Memory B cell (primary cell): Measurements from ENCODE around the gene SFSWAP.
"Not testable (repeated sequence)": the region's sequence is repeated elsewhere in the genome, so short reads cannot be mapped to it uniquely, and the experiment has no call there.

ENCODE experiments used
- ATAC-seq: fragments of 150-1000 bp; cut with Tn5 transposase; 2 replicates; pipeline ENCODE4 v1.10.0; 2021; ENCODE audit warnings: low read depth, mild to moderate bottlenecking, moderate library complexity
- DNase-seq, 2 donors: peaks; one replicate each; pipeline ENCODE4 v3.0.0; 2022; ENCODE audit warnings: low spot score in 2 of 2
- H3K27ac Mint-ChIP-seq: one replicate; pipeline ENCODE4 v1.8.0; 2022; ENCODE audit warnings: mild to moderate bottlenecking, moderate library complexity, mixed read lengths
- H3K27me3 Mint-ChIP-seq: one replicate; pipeline ENCODE4 v1.8.0; 2022; ENCODE audit warnings: mixed read lengths
- H3K36me3 Mint-ChIP-seq: one replicate; pipeline ENCODE4 v1.8.0; 2022; ENCODE audit warnings: mild to moderate bottlenecking, mixed read lengths
- H3K4me1 Mint-ChIP-seq: one replicate; pipeline ENCODE4 v1.8.0; 2022; ENCODE audit warnings: mixed read lengths
- H3K4me3 Mint-ChIP-seq: one replicate; pipeline ENCODE4 v1.8.0; 2022; ENCODE audit warnings: mild to moderate bottlenecking, moderate library complexity, mixed read lengths
- H3K9me3 Mint-ChIP-seq: one replicate; pipeline ENCODE4 v1.8.0; 2022; ENCODE audit warnings: mixed read lengths

The SFSWAP gene

GRCh38 chr12:131710464-131711457 lies at the start of gene SFSWAP:
Gene SFSWAP (plus strand): TSS chr12:131711090. CDS start chr12:131711230, 140 bp downstream.
- no peaks in the 10 kb centered on the region for H3K27me3 Mint-ChIP-seq
- no peaks in the 10 kb centered on the region for H3K9me3 Mint-ChIP-seq
- DNase-seq, result peak; percentile 70 to 86
- H3K27ac Mint-ChIP-seq, result peak within 1 kb of the TSS; percentile 95
- ATAC-seq, result peak; percentile 90
- H3K36me3 Mint-ChIP-seq, result peaks cover 12% of the 10 kb centered on the region
- peaks cover 12% of the 10 kb centered on the region for H3K4me1 Mint-ChIP-seq
- H3K4me3 Mint-ChIP-seq, result peak within 1 kb of the TSS; percentile 87

GRCh38 chr12:131661170-131661985 lies 49.5 kb upstream of the SFSWAP start:
- H3K36me3 Mint-ChIP-seq, ATAC-seq, H3K27ac Mint-ChIP-seq, DNase-seq, H3K4me3 Mint-ChIP-seq, H3K9me3 Mint-ChIP-seq: not testable (repeated sequence)
- H3K4me1 Mint-ChIP-seq, result peaks cover 11% of the 10 kb centered on the region
- H3K27me3 Mint-ChIP-seq, result peaks cover 12% of the 10 kb centered on the region

GRCh38 chr12:131661986-131662288 lies 49.0 kb upstream of the SFSWAP start:
- ATAC-seq, H3K36me3 Mint-ChIP-seq, H3K4me1 Mint-ChIP-seq, H3K27me3 Mint-ChIP-seq, H3K9me3 Mint-ChIP-seq, DNase-seq, H3K27ac Mint-ChIP-seq: not testable (repeated sequence)
- peak overlapping the region; percentile 67 for H3K4me3 Mint-ChIP-seq

- not testable (repeated sequence) for H3K27ac Mint-ChIP-seq, H3K27me3 Mint-ChIP-seq, H3K36me3 Mint-ChIP-seq, H3K9me3 Mint-ChIP-seq, ATAC-seq
- DNase-seq, result peak in 1 of 2 donors; percentile 6
- peaks cover 10% of the 10 kb centered on the region for H3K4me1 Mint-ChIP-seq
- peak overlapping the region; percentile 67 for H3K4me3 Mint-ChIP-seq
These were observed 48.5 kb upstream of the SFSWAP start for GRCh38 chr12:131662346-131662745.

- ATAC-seq, H3K4me1 Mint-ChIP-seq, H3K36me3 Mint-ChIP-seq, H3K27ac Mint-ChIP-seq, H3K9me3 Mint-ChIP-seq, H3K4me3 Mint-ChIP-seq: not testable (repeated sequence)
- DNase-seq, result peak in 1 of 2 donors; percentile 7
- H3K27me3 Mint-ChIP-seq, result peaks cover 12% of the 10 kb centered on the region
These were observed 45.2 kb upstream of the SFSWAP start for GRCh38 chr12:131665666-131666065.

- not testable (repeated sequence) for H3K27ac Mint-ChIP-seq, ATAC-seq, H3K4me3 Mint-ChIP-seq, H3K9me3 Mint-ChIP-seq, H3K36me3 Mint-ChIP-seq, H3K4me1 Mint-ChIP-seq
- peaks cover 12% of the 10 kb centered on the region for H3K27me3 Mint-ChIP-seq
- DNase-seq, result peak in 1 of 2 donors; percentile 3
These were observed 44.4 kb upstream of the SFSWAP start for GRCh38 chr12:131666486-131666885.

GRCh38 chr12:131666978-131667601 lies 43.8 kb upstream of the SFSWAP start:
- not testable (repeated sequence) for DNase-seq, H3K4me3 Mint-ChIP-seq, H3K36me3 Mint-ChIP-seq, H3K9me3 Mint-ChIP-seq, H3K4me1 Mint-ChIP-seq, H3K27ac Mint-ChIP-seq
- peaks cover 12% of the 10 kb centered on the region for H3K27me3 Mint-ChIP-seq
- ATAC-seq, result peak; percentile 65

- Mint-ChIP-seq H3K27me3 (peaks cover 8% of the 10 kb centered on the region), H3K4me3 (no peak overlapping the region), H3K9me3 (peaks cover 2% of the 10 kb centered on the region), H3K4me1 (peaks cover 3% of the 10 kb centered on the region), H3K27ac (no peak overlapping the region), H3K36me3 (peaks cover 2% of the 10 kb centered on the region)
- DNase-seq, result no peak
- no peak for ATAC-seq
These were observed 39.6 kb upstream of the SFSWAP start for GRCh38 chr12:131671276-131671675.

- H3K27ac Mint-ChIP-seq, result no peak overlapping the region
- peaks cover 3% of the 10 kb centered on the region for H3K4me1 Mint-ChIP-seq
- H3K9me3 Mint-ChIP-seq, result peaks cover 2% of the 10 kb centered on the region
- ATAC-seq (no peak), DNase-seq (peak in 1 of 2 donors; percentile 2)
- H3K36me3 Mint-ChIP-seq, result peaks cover 2% of the 10 kb centered on the region
- peaks cover 12% of the 10 kb centered on the region for H3K27me3 Mint-ChIP-seq
- H3K4me3 Mint-ChIP-seq, result no peak overlapping the region
These were observed 39.0 kb upstream of the SFSWAP start for GRCh38 chr12:131671871-131672270.

- H3K27me3 Mint-ChIP-seq, result peaks cover 12% of the 10 kb centered on the region
- no peak overlapping the region for H3K4me3 Mint-ChIP-seq
- DNase-seq, result peak in 1 of 2 donors; percentile 6
- no peak overlapping the region for H3K27ac Mint-ChIP-seq
- peaks cover 2% of the 10 kb centered on the region for H3K36me3 Mint-ChIP-seq
- H3K4me1 Mint-ChIP-seq, result no peaks in the 10 kb centered on the region
- no peak for ATAC-seq
- H3K9me3 Mint-ChIP-seq, result peaks cover 2% of the 10 kb centered on the region
These were observed 38.5 kb upstream of the SFSWAP start for GRCh38 chr12:131672311-131672940.

GRCh38 chr12:131672941-131673887 lies 37.7 kb upstream of the SFSWAP start:
- H3K27ac Mint-ChIP-seq, result no peak overlapping the region
- peaks cover 2% of the 10 kb centered on the region for H3K36me3 Mint-ChIP-seq
- peaks cover 2% of the 10 kb centered on the region for H3K9me3 Mint-ChIP-seq
- H3K27me3 Mint-ChIP-seq, result peaks cover 12% of the 10 kb centered on the region
- DNase-seq (peak in 1 of 2 donors; percentile 8), ATAC-seq (no peak)
- H3K4me3 Mint-ChIP-seq, result no peak overlapping the region
- H3K4me1 Mint-ChIP-seq, result no peaks in the 10 kb centered on the region

GRCh38 chr12:131673888-131674257 lies 37.0 kb upstream of the SFSWAP start:
- no peaks in the 10 kb centered on the region for H3K4me1 Mint-ChIP-seq
- peaks cover 9% of the 10 kb centered on the region for H3K27me3 Mint-ChIP-seq
- no peak for ATAC-seq
- peaks cover 2% of the 10 kb centered on the region for H3K36me3 Mint-ChIP-seq
- no peak for DNase-seq
- H3K4me3 Mint-ChIP-seq, result no peak overlapping the region
- H3K27ac Mint-ChIP-seq, result no peak overlapping the region
- H3K9me3 Mint-ChIP-seq, result peaks cover 2% of the 10 kb centered on the region

- H3K4me1 Mint-ChIP-seq, result no peaks in the 10 kb centered on the region
- H3K36me3 Mint-ChIP-seq, result peaks cover 2% of the 10 kb centered on the region
- H3K27me3 Mint-ChIP-seq, result peaks cover 6% of the 10 kb centered on the region
- ATAC-seq, result no peak
- peaks cover 2% of the 10 kb centered on the region for H3K9me3 Mint-ChIP-seq
- peak in 1 of 2 donors; percentile 6 for DNase-seq
- no peak overlapping the region for H3K4me3 Mint-ChIP-seq
- no peak overlapping the region for H3K27ac Mint-ChIP-seq
These were observed 36.5 kb upstream of the SFSWAP start for GRCh38 chr12:131674373-131674772.
